GM06990 (cell line): ENCODE measurements around the gene RPA1.
"Not testable (repeated sequence)": the region's sequence is repeated elsewhere in the genome, so short reads cannot be mapped to it uniquely, and the experiment has no call there.

Experiments used
- DNase-seq: peaks from one replicate; pipeline ENCODE4 v3.0.0-alpha.2; 2011; ENCODE audit not compliant: insufficient read length; ENCODE audit errors: extremely low read depth
- H3K27me3 ChIP-seq: replicated peaks from 2 replicates; pipeline ENCODE4 v1.6.0; 2011; ENCODE audit warnings: low read length; ENCODE audit not compliant: control insufficient read depth, insufficient read depth
- H3K36me3 ChIP-seq: 2 replicates; pipeline ENCODE4 v1.5.1; 2011; ENCODE audit warnings: low read length; ENCODE audit not compliant: control insufficient read depth, insufficient read depth
- H3K4me3 ChIP-seq: replicated peaks from 2 replicates; pipeline ENCODE4 v1.5.1; 2011; ENCODE audit warnings: low read depth, mild to moderate bottlenecking, control low read depth, low read length
- CTCF ChIP-seq: IDR thresholded peaks from 2 replicates; pipeline ENCODE4 v1.5.1; 2011; ENCODE audit warnings: low read length, control low read depth, mild to moderate bottlenecking, inconsistent platforms; ENCODE audit not compliant: insufficient read depth, poor library complexity, severe bottlenecking

Gene RPA1

GRCh38 chr17:1796800-1797199 is 33.0 kb upstream of the RPA1 start:
- Histone ChIP-seq H3K36me3 (peaks cover 8% of the 10 kb centered on the region), H3K4me3 (no peak overlapping the region), H3K27me3 (no peaks in the 10 kb centered on the region)
- TF ChIP-seq CTCF: no peak
- DNase-seq: no peak

GRCh38 chr17:1797323-1797722 is 32.5 kb upstream of the RPA1 start:
- DNase-seq: no peak
- H3K36me3 ChIP-seq: peaks cover 8% of the 10 kb centered on the region
- no peaks in the 10 kb centered on the region for H3K27me3 ChIP-seq
- H3K4me3 ChIP-seq: no peak overlapping the region
- no peak for TF ChIP-seq CTCF

GRCh38 chr17:1797846-1798245 is 32.0 kb upstream of the RPA1 start:
- not testable (repeated sequence) for H3K4me3 ChIP-seq, DNase-seq, H3K27me3 ChIP-seq, H3K36me3 ChIP-seq

GRCh38 chr17:1800240-1800639 is 29.6 kb upstream of the RPA1 start:
- H3K4me3 ChIP-seq: no peak overlapping the region
- H3K36me3 ChIP-seq: peaks cover 12% of the 10 kb centered on the region
- H3K27me3 ChIP-seq: no peaks in the 10 kb centered on the region
- DNase-seq: no peak
- TF ChIP-seq CTCF: no peak

GRCh38 chr17:1800712-1801111 is 29.1 kb upstream of the RPA1 start:
- no peak for DNase-seq
- Histone ChIP-seq H3K27me3 (no peaks in the 10 kb centered on the region), H3K36me3 (peaks cover 12% of the 10 kb centered on the region), H3K4me3 (no peak overlapping the region)
- TF ChIP-seq CTCF: no peak

- no peak for TF ChIP-seq CTCF
- no peak overlapping the region for H3K4me3 ChIP-seq
- DNase-seq: no peak
- peaks cover 12% of the 10 kb centered on the region for H3K36me3 ChIP-seq
- H3K27me3 ChIP-seq: no peaks in the 10 kb centered on the region
Observed at GRCh38 chr17:1802429-1802828, 27.4 kb upstream of the RPA1 start.
